Activated CD8-positive, alpha-beta memory T cell treated with anti-CD3 and anti-CD28 coated beads for 24 hours (primary cell): ENCODE results near the gene MPZL1.
"Not testable (repeated sequence)": the region's sequence is repeated elsewhere in the genome, so short reads cannot be mapped to it uniquely, and the experiment has no call there.

ENCODE experiments used
- DNase-seq: peaks from one replicate; pipeline ENCODE4 v3.0.0-alpha.2; 2020

MPZL1 gene

DNA sequence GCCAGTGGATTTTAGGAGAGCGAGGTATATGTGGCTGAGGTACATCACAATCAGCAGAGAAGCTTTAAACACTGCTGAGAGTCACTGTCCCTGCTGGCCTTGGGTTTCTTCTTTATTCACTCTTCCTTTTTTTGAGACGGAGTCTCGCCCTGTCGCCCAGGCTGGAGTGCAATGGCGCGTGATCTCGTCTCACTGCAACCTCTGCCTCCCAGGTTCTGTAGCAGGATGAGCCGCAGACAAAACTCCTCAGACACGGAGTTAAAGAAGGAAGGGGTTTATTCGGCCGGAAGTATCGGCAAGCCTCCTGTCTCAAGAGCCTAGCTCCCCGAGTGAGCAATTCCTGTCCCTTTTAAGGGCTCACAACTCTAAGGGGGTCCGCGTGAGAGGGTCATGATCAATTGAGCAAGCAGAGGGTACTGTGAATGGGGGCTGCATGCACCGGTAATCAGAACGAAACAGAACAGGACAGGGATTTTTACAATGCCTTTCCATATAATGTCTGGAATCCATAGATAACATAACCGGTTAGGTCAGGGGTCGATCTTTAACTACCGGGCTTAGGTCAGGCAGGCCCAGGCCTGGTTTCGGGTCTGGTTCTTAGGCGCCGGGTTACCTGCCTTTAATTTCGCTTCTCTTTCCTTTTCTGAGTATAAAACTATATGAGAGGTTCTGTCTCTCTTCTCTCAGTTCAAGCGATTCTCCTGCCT lies 1.9 kb upstream of the MPZL1 start:
- not testable (repeated sequence) for DNase-seq

DNA sequence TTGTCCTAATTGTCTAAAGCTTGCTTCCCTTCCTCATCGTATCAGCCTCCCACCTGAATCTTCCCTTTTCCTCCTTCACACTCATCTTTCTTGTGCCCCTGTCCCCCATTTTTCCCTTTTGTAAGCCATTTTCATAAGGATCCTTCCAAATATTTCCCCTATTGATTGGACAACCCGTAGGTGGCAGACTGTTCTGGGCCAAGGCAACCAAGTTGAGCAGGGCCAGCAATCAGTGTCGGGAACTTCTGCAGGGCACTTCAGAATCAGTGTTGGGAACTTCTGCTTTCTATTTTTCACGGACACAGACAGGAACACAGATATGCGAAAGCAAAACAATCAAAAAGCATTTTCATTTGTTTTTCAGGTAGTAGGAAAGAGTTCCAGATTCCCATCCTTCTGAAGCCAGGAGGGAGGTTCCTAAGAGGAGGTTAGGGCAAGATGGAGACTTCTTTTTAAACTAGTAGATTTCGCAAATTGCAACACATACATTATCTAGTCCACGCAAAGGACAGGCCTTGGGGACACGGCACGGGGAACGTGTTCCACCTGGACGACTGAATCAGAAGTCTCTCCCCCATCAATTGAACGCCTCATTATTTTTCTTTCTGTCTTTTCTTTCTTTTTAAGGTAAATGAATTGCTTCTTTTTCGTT lies 691 bp upstream of the MPZL1 start:
- DNase-seq: no peak

DNA sequence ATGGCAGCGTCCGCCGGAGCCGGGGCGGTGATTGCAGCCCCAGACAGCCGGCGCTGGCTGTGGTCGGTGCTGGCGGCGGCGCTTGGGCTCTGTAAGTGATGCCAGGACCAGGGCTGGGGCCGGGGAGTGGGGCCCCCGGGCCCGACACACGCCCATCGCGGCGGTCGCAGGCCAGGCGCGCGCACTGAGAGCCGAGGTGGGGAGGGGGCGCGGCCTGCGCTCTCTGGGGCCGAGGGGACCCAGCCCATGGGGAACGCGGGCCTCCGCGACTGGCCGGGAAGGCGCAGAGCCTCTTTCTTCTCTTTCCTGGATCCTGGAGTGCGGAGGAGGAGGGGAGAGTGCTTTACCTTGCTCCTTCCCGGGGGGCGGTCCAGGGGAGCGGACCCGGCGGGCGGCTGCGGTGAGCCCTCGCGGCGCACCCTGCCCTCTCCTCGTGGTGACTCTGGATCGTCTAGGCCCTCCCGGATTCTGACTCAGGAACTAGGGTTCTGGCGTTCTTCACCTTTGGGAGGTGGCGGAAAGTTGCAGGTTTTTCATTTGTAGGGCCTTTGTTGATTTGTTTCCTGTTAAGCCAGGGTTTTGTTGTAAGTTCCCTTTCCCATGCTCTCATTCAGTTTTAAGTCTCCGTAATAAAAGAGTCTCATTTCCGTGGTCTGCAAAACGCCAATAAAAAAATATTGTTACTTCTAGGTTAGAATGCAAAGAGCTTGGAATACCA lies 529 bp downstream of the MPZL1 start:
- peak; percentile 73 for DNase-seq

DNA sequence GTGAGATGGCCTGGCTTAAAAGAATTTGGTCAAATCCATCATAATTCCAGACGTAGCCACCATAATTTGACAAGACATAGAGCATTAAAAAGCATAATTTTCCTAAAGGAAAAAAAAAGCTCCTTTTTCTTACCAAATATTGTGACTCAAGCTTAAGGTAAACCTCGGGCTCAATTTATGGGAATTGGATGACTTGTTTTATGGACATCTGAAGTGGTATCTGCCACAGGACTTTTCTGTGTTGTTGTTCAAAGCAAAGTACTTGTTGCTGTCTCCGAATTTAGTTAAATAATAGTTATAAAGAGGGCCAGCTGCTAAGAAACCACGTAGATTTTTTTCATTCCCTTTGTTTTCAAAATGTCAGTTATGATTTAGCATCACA lies 1.1 kb downstream of the MPZL1 start:
- DNase-seq: no peak

DNA sequence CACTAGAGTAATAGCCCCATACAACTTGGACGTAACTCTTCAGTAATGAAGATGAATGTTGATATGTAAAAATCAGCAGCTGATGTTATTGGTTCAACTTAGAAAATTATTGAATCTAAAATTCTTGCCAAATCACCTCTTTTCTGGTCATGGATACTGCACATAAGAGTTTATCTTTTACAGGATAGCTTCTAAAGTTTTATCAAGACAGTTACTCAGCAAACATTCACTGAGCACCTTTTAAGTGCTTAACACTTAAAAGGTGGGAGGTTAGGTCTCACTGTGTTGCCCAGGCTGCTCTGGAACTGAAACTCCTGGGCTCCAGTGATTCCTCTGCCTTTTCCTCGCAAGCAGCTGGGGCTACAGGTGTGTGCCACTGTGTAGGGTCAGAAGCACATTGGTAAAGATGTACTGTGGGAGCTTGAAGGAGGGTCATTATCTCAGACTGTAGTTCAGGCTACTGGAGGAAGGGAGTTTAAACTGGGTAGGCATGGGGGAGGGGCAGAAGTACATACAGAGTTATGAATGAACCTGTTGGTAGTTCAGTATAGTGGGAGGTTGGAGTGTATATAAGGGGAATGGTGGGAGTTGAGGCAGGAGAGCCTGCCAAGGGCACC lies 2.0 kb downstream of the MPZL1 start:
- no peak for DNase-seq

DNA sequence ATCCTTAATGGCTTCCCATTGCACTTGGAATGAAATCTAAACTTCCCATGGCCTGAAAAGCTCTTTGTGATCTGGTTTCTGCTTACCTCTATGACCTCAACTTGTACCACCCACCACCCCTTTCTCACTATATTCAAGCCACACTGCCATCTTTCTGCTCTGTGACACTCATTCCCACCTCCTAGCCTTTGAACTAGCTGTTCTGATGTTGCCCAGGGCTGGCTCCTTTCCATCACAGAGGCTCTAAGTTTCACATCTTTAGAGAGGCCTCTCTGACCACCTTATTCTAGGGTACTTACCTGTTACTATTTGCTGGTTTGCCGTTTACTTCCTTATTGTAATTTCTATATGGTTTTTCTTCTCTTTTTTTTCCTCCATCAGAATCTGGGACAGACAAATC lies 4.2 kb downstream of the MPZL1 start:
- no peak for DNase-seq

DNA sequence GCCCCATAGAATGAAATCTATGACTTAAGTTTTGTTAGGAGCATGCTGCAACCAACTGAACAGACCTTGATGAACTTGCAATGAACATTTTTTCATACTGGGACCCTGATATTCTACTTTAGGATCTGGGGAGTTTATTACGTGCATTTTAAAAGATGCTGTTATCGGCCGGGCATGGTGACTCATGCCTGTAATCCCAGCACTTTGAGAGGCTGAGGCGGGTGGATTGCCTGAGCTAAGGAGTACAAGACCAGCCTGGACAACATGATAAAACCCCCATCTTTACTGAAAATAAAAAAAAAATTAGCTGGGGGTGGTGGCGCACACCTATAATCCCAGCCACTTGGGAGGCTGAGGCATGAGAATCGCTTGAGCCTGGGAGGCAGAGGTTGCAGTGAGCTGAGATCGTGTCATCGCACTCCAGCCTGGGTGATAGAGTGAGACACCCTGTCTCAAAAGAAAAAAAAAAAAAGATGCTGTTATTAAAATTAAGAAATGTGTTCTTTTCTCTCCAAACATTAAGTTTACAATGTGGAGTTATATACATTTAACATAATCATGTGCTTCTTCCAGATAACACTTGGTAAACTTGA lies 7.1 kb downstream of the MPZL1 start:
- DNase-seq: no peak

DNA sequence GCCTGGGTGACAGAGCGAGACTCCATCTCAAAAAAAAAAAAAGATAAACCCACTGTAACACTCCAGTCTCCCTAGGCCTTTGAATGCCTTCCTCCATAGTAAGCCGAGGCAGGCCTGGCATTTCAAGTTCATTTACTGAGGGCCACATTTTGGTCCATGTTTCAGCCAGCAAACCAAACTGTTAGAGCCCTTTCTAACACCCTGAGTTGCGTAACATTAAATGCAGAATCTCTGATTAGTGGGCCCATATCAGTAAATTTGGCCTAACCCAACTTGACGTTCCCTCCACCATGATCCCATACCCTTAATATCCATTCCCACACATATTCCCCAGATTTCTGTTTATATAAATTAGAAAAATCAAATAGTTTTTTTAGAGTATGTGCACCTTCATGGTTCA lies 12.4 kb downstream of the MPZL1 start:
- DNase-seq: no peak

DNA sequence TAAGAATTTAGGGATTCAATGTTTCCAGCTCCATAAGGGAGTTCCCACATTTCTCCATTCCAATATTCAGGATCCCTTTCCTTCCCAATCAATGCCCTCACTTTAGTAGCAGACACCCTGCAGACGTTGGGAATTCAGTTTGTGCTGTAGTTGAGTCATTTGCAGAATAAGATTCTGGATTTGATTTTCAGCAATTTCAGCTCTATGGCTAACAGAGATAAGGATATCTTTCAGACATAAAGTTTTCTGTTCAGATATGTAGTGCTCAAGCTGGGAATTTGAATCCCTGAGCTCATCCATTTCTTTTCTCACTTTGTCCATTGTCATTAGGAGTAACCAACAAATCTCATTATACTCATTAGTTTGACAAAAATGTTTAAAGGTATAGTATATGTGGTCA lies 13.1 kb downstream of the MPZL1 start:
- no peak for DNase-seq

DNA sequence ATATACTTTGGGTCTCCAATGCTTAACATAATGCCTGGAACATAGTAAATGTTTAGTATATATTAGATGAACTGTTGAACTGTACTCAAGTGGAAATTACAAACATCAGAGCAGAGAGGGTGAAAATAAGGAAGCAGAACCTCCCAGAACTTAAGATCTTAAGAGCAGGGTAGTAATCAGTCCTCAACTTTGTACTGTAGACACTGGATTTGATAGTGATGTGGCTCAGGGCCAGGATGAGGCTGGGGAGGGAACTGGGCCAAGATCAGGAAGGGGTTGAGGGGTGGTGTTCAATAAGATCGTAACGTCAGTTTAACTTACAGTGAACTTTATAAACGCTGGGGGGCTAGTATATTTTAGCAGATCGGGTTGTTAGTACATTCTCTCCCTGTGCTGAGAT lies 15.4 kb downstream of the MPZL1 start:
- no peak for DNase-seq

DNA sequence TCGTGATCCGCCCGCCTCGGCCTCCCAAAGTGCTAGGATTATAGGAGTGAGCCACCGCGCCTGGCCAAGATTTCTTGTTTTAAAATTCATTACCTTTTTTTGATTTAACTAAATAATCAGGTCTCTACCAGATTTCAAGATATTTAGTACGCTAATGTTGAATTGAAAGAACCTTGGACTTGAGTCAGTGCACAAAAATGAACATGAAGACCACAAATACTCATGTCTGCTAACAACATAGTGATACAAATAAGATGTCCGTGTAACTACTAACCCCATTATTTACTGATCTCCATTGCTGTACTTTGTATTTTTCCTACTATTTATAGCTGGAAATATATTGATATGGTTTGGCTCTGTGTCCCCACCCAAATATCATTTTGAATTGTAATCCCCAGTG lies 16.4 kb downstream of the MPZL1 start:
- DNase-seq: no peak

DNA sequence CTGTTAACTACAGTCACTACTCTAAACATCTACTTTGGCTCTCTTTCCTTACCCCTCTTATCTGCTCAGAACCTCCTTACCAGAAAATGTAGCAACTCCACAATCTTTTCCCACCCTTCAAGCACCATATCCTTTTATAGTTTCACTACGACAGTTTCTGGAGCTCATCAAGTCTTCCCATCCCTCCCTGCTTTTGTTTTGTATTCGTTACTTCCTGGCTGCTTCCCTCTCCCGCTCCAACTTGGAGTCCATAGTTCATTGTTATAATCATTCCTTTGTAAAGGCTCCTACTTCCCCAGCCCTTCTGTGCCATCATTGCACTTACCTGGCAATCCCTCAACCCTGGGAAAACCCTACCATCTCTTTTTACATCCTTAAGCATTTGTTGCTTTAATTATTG lies 18.0 kb downstream of the MPZL1 start:
- no peak for DNase-seq

DNA sequence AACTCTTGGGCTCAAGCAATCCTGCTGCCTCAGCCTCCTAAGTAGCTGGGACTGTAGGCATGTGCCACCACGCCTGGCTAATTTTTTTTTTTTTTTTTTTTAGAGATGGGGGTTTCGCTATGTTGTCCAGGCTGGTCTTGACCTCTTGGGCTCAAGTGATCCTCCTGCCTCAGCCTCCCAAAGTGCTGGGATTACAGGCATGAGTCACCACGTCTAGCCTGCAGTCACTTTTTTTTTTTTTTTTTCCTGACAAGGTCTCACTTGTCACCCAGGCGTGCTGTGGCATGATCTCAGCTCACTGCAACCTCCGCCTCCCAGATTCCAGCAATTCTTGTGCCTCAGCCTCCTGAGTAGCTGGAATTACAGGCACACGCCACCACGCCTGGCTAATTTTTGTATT lies 19.3 kb downstream of the MPZL1 start:
- DNase-seq: not testable (repeated sequence)

DNA sequence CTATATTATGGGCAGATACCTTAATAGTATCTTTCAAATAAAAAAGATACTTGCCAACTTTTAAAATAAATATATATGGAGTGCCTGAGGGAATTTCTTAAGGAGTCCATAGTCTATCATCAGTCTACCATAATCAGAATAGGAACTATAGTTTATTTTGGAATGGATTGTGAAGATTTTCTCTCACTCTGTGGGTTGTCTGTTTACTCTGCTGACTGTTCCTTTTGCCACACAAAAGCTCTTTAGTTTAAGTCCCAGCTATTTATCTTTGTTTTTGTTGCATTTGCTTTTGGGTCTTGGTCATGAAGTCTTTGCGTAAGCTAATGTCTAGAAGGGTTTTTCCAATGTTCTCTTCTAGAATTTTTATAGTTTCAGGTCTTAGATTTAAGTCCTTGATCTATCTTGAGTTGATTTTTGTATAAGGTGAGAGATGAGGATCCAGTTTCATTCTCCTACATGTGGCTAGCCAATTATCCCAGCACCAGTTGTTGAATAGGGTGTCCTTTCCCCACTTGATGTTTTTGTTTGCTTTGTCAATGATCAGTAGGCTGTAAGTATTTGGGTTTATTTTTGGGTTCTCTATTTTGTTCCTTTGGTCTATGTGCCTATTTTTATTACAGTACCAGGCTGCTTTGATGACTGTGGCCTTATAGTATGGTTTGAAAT lies 20.7 kb downstream of the MPZL1 start:
- not testable (repeated sequence) for DNase-seq

DNA sequence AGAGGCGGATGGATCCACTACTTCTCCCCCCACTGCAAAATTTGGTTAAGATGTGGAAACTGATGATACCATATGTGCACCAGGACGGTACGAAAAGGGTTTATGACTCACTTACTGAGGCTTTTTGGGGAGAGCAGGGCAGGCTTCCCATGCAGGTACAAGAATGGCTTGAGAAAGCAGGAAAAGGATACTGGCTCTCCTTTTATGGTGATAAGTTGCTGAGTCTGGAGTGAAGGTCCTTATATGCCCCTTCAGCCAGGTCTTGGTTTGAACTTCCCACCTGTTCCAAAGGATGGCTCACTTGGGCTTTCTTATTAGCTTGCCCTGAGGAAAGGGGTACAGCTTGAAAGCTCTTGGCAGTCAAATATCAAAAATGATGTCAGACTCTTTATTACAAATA lies 23.1 kb downstream of the MPZL1 start:
- no peak for DNase-seq

DNA sequence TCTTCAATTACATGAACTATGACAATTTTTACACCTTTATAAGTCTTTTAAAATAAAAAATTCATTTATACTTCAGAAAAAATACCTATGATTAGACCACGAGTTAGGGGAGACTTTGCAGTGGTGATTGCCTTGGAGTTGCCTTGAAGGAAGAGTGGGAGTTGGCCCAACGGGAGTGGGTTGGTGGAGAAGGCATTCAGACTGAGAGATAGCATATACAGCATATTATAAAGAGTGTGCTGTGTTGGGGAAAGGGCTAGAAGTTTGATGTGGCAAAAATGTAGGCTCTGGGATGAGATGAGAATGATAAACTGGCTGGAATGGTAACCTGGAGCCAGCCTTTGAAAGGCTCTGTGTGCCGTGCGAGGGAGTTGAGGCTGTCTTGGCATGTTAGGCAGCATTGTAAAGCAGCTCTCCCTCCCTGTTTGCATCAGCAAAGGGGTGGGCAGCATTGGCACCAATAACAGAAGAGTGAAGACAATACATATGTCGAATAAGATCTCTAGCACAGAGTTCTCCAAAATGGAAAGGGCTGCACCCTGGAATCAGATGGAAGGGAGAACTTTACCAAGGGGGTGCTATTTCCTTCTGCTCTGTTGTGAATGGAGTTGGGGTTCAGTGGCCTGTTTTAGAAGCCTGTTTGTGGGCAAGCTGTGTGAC lies 24.4 kb downstream of the MPZL1 start:
- DNase-seq: no peak

DNA sequence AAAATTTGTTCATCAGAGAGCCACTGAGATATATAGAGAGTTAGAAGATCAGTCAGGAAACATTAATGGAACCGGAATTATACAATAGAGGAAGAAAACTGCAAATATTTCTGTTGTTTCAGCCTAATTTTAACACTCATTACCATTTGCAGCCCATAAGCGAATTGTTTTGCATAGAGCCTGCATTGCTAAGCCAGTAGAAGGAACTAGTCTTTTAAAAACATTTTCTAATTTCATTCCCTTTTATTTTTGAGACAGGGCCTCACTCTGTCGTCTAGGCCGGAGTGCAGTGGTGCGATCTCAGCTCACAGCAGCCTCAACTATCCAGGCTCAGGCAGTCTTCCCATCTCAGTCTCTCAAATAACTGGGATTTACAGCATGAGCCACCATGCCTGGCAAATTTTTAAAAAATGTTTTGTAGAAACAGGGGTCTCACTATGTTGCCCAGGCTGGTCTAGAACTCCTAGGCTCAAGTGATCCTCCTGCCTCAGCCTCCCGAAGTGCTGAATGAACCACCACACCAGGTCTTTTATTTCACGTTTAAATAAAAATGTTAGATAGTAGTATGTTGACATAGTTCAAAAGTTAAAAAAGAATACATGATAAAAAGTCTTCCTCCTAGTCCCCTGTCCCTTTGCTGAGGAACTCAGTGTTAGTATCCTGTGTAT lies 25.3 kb downstream of the MPZL1 start:
- DNase-seq: no peak

DNA sequence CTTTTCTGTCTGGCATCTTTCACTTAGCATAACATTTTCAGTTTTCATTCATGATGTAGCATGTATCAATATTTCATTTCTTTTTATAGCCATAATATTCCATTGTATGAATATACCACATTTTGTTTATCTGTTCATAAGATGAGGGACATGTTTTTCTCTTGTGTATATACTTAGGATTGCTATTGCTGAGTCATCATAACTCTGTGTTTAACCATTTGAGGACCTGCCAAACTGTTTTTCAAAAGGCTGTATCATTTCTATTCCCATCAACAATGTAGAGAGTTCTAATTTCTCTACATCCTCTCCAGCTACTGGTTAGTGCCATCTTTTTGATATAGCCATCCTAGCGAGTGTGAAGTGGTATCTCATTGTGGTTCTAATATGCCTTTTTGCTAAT lies 26.2 kb downstream of the MPZL1 start:
- no peak for DNase-seq

DNA sequence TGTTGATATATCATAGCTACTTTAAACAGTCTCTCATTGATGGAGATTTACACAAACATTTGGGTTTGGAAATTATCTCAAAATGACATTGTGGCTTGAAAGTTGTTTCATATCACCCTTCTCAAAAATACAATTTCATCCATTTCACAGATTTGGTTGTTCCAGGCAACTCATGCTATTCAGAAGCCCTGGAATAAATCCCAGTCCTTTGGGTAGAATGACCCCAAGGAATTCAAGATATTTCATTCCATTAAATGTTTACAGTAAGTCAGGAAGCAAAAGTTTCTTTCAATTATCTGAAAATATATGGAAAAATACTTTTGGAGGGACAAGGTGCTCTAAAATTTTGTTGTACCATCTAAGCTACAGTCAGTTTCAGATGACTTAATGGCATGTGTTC lies 27.1 kb downstream of the MPZL1 start:
- no peak for DNase-seq

DNA sequence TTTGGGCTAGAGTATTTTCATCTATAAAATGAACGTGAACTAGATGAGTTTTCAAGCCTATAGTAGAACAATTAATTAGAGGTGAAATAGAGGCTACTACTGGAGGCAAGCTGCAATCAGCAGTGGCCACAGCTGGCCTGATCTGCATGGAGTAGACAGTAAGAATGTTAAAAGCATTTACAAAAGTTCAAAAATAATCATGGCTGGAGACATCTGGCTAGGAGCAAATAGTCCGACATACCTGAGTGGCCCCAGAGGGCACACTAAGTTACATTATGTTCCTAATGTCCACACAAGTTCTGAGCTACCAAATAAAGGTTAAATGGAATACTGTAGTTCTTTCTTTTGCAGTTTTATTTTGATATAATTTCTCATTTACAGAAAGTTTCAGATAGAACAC lies 28.0 kb downstream of the MPZL1 start:
- DNase-seq: no peak

DNA sequence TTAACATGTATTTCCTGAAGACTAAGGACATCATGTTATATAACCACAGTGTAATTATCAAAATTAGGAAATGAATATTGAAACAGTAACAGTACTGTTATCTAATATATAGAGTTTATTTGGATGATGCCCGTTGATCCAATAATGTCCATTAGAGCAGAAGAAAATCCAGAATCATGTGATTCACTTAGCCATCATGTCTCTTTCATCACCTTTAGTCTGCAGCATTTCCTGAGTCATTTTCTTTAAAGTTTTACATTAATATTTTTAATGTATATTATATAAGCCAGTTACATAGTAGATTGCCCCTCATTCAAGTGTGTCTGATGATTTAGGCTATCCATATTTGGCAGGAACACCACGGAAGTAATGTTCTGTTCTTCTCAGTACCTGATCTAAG lies 28.9 kb downstream of the MPZL1 start:
- DNase-seq: no peak

DNA sequence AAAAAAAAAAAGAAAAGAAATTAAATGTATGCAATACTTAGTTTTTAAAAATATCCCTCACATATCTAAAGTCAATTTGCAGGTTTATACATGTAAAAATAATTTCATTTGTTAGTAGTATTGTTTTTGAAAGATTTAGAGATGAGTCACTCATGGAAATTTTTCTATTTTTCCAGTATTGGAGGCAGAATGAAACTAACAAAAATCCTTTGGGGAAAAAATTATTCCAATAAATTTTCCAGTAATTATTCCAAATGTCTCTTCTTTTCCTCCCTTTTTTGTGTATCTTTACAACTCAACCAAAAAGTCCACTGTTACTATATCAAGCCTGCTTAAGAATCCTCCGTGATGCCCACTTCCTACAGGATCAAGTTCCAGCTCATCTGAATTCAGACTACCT lies 29.9 kb downstream of the MPZL1 start:
- DNase-seq: no peak
